Thymus (tissue), 11 donors: ENCODE results near the gene SS18L1. TPM values are rescaled to one million over a fixed set of nuclear protein-coding genes. Genes with fewer than 3 reads are reported as not detected.
"Not testable (repeated sequence)": the region's sequence is repeated elsewhere in the genome, so short reads cannot be mapped to it uniquely, and the experiment has no call there.

ENCODE experiments used
- DNase-seq, 9 donors: peaks; one replicate each; pipeline ENCODE4 v3.0.0-alpha.2; 2013; ENCODE audit warnings: low spot score in 9 of 9, low read depth in 6 of 9, missing footprints in 1 of 9
- H3K27ac ChIP-seq, 2 donors: one replicate each; pipeline ENCODE4 v1.5.1; 2013; ENCODE audit warnings: control low read depth in 1 of 2, low read depth in 1 of 2, low read length in 1 of 2, mild to moderate bottlenecking in 1 of 2, moderate library complexity in 1 of 2
- H3K27me3 ChIP-seq, 2 donors: one replicate each; pipeline ENCODE4 v1.5.1; 2013; ENCODE audit warnings: low read length in 1 of 2; ENCODE audit not compliant: control insufficient read depth in 2 of 2, insufficient read depth in 1 of 2
- H3K36me3 ChIP-seq, 2 donors: one replicate each; pipeline ENCODE4 v1.5.1; 2013; ENCODE audit warnings: low read length in 1 of 2, mild to moderate bottlenecking in 1 of 2, moderate library complexity in 1 of 2; ENCODE audit not compliant: control insufficient read depth in 2 of 2, insufficient read depth in 2 of 2
- H3K4me1 ChIP-seq, 2 donors: one replicate each; pipeline ENCODE4 v1.5.1; 2013; ENCODE audit warnings: low read length in 2 of 2; ENCODE audit not compliant: control insufficient read depth in 2 of 2, insufficient read depth in 2 of 2
- H3K4me3 ChIP-seq, 2 donors: one replicate each; pipeline ENCODE4 v1.5.1; 2013; ENCODE audit warnings: low read length in 2 of 2, control low read depth in 1 of 2, mild to moderate bottlenecking in 1 of 2
- H3K9me3 ChIP-seq, 2 donors: one replicate each; pipeline ENCODE4 v1.5.1; 2013; ENCODE audit warnings: low read length in 1 of 2, mild to moderate bottlenecking in 1 of 2; ENCODE audit not compliant: control insufficient read depth in 2 of 2, insufficient read depth in 1 of 2
- WGBS: extraction: QIAGEN DNeasy Blood & Tissue Kit; methylation state at CpG from one replicate; pipeline ENCODE4 v1.1.7; 2013; 5-methylcytosine and 5-hydroxymethylcytosine counted together
- polyA plus RNA-seq: library from polyadenylated mRNA; stranded (reverse); fragments of 200-250 nt; gene quantifications from one replicate; pipeline ENCODE4 v1.2.3, GENCODE V29; 2013
- total RNA-seq: library from RNA; stranded (reverse); fragments of 120-200 nt; gene quantifications from one replicate; pipeline ENCODE4 v1.2.4, GENCODE V29; 2013
- donor health status: healthy.

Gene SS18L1
- total and polyA plus RNA-seq, 2 donors: 6.2 to 22.3 TPM

DNA sequence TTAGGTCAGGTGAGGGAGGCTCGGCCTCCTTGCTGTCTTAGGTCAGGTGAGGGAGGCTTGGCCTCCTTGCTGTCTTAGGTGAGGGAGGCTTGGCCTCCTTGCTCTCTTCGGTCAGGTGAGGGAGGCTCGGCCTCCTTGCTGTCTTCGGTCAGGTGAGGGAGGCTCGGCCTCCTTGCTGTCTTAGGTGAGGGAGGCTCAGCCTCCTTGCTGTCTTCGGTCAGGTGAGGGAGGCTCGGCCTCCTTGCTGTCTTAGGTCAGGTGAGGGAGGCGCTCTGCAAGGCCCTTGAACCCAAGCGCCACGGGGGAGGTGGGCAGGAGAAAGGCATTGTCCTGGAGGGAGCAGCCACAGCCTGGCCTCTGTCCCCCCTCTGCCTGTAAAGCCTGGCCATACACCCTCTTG lies 4.8 kb downstream of the SS18L1 start:
- WGBS: 93% methylated on average over 10 of the region's 10 CpGs
- H3K4me3 ChIP-seq, H3K27me3 ChIP-seq, DNase-seq, H3K27ac ChIP-seq: not testable (repeated sequence)
- Histone ChIP-seq H3K9me3 (peaks cover 0 to 15% of the 10 kb centered on the region in 2 donors), H3K4me1 (peaks cover 7 to 26% of the 10 kb centered on the region in 2 donors), H3K36me3 (peaks cover 2 to 11% of the 10 kb centered on the region in 2 donors)

DNA sequence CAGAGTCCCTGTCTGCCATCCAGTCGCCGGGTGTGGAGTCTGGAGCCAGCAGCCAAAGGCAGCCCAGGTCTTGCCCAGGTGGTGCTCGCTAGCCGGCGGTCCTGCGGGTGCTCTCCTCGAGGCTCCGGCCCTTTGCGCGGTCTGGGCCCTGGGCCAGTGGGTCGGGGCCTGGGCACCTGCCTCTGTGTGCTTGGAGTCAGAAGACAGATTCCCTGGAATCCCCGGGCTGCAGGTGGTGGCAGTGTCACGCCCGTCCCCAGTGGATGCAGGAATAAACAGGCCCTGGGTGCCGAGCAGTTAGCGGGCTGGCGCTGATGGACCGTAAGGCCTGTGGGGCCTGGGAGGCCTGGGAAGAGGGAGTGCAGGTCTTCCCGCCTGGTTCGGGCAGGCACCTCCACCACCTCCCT lies 5.3 kb downstream of the SS18L1 start:
- Histone ChIP-seq H3K27ac (no peak overlapping the region), H3K4me1 (peaks cover 7 to 26% of the 10 kb centered on the region in 2 donors), H3K27me3 (no peaks in the 10 kb centered on the region), H3K36me3 (peaks cover 2 to 16% of the 10 kb centered on the region in 2 donors), H3K9me3 (peaks cover 0 to 17% of the 10 kb centered on the region in 2 donors), H3K4me3 (no peak overlapping the region)
- no peak for DNase-seq
- 92% methylated on average over 20 of the region's 20 CpGs for WGBS

DNA sequence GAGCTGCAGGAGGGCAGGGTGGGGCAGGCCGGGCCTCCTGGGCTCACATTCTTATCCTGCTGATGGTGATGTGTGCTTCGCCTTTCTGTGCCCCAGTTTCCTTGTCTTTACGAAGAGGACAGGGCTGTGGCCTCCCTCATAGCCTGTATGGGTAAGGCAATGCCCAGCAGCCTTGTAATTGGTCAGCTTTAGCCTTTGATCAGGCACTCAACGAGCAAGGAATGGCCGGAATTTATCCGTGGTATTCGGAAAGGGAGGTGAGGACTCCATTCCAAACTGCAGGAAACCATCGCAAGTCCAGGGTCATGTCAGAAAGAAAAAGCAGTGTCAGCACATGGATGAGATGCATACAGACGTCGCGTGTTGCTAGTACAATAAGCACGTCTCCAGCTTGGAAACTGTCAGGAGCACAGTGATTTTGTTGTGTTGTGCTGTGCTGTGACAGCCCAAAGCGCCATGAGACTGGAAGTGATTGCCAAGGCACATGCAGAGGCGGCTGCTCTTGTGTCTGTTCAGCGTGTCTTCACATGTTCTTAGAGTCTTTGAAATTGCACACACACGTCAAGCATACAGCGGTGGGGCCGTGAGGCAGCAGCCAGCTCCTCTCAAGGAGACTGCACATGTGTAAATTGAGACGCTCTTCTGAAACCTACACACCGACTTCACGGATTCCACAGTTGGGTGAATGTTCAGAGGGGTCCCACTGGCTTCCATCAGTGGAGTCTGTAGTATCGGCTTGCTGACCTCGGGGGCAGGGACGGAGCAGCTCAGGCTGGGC lies 6.2 kb downstream of the SS18L1 start:
- Histone ChIP-seq H3K4me3 (no peak overlapping the region), H3K27me3 (no peaks in the 10 kb centered on the region), H3K9me3 (peaks cover 0 to 17% of the 10 kb centered on the region in 2 donors), H3K36me3 (peaks cover 7 to 23% of the 10 kb centered on the region in 2 donors), H3K4me1 (peaks cover 3 to 20% of the 10 kb centered on the region in 2 donors), H3K27ac (peak overlapping the region in 1 of 2 donors; percentile 32)
- DNase-seq: peak in 1 of 9 donors; percentile 23
- WGBS: 94% methylated on average over 24 of the region's 24 CpGs

GRCh38 chr20:62150310-62150575 lies 6.7 kb downstream of the SS18L1 start:
- H3K27ac ChIP-seq: peak overlapping the region in 1 of 2 donors; percentile 1
- 95% methylated on average over 11 of the region's 11 CpGs for WGBS

GRCh38 chr20:62151225-62151624 lies 7.7 kb downstream of the SS18L1 start:
- DNase-seq: no peak
- peaks cover 7 to 33% of the 10 kb centered on the region in 2 donors for H3K36me3 ChIP-seq
- peaks cover 0 to 11% of the 10 kb centered on the region in 2 donors for H3K4me1 ChIP-seq
- no peaks in the 10 kb centered on the region for H3K27me3 ChIP-seq
- peaks cover 0 to 17% of the 10 kb centered on the region in 2 donors for H3K9me3 ChIP-seq
- H3K27ac ChIP-seq: no peak overlapping the region
- 94% methylated on average over 11 of the region's 11 CpGs for WGBS
- no peak overlapping the region for H3K4me3 ChIP-seq

More at GRCh38 chr20:62150310-62150575, 6.7 kb downstream of the SS18L1 start:
- Histone ChIP-seq H3K4me1 (peaks cover 0 to 16% of the 10 kb centered on the region in 2 donors), H3K4me3 (no peak overlapping the region), H3K27me3 (no peaks in the 10 kb centered on the region), H3K36me3 (peaks cover 7 to 26% of the 10 kb centered on the region in 2 donors), H3K9me3 (peaks cover 0 to 17% of the 10 kb centered on the region in 2 donors)
- no peak for DNase-seq

- DNase-seq: no peak
- Histone ChIP-seq H3K27ac (no peak overlapping the region), H3K36me3 (peaks cover 7 to 33% of the 10 kb centered on the region in 2 donors), H3K4me1 (peaks cover 0 to 18% of the 10 kb centered on the region in 2 donors), H3K9me3 (peaks cover 0 to 17% of the 10 kb centered on the region in 2 donors), H3K27me3 (no peaks in the 10 kb centered on the region), H3K4me3 (no peak overlapping the region)
- 95% methylated on average over 23 of the region's 23 CpGs for WGBS
These were observed 8.3 kb downstream of the SS18L1 start for GRCh38 chr20:62151835-62152364.

GRCh38 chr20:62155428-62156253 lies 12.1 kb downstream of the SS18L1 start:
- H3K4me1 ChIP-seq: peaks cover 0 to 11% of the 10 kb centered on the region in 2 donors
- DNase-seq: no peak
- peaks cover 11 to 52% of the 10 kb centered on the region in 2 donors for H3K36me3 ChIP-seq
- WGBS: 98% methylated on average over 29 of the region's 29 CpGs
- peaks cover 0 to 17% of the 10 kb centered on the region in 2 donors for H3K9me3 ChIP-seq
- H3K27me3 ChIP-seq: no peaks in the 10 kb centered on the region
- no peak overlapping the region for H3K27ac ChIP-seq
- no peak overlapping the region for H3K4me3 ChIP-seq

- no peak for DNase-seq
- Histone ChIP-seq H3K4me1 (peaks cover 0 to 7% of the 10 kb centered on the region in 2 donors), H3K9me3 (peaks cover 0 to 17% of the 10 kb centered on the region in 2 donors), H3K27ac (no peak overlapping the region), H3K27me3 (no peaks in the 10 kb centered on the region), H3K4me3 (no peak overlapping the region), H3K36me3 (peaks cover 13 to 57% of the 10 kb centered on the region in 2 donors)
- WGBS: 95% methylated on average over 3 of the region's 3 CpGs
These were observed 12.6 kb downstream of the SS18L1 start for GRCh38 chr20:62156254-62156556.
